K562 (cell line): ENCODE measurements around the gene CRIM1. TPM values are rescaled to one million over a fixed set of nuclear protein-coding genes. Genes with fewer than 3 reads are reported as not detected.

Experiments used
- ATAC-seq: fragments of 200-7000 bp; cut with Tn5 transposase; 3 replicates; pipeline ENCODE4 v1.9.1; 2020; ENCODE audit warnings: moderate library complexity
- BruUV-seq: library from RNA; stranded (reverse); fragments of 400-500 nt; replicated peaks from 2 replicates; lab custom pipeline; 2021; lab: Mats Ljungman, UMichigan
- CTCF ChIA-PET: fragments of 300-600 bp; formaldehyde crosslinking; extraction: SDS; loops from one replicate; lab custom pipeline; 2021; ENCODE audit warnings: low intra/inter-chr PET ratio; lab: Yijun Ruan, JAX
- POLR2A ChIA-PET: fragments of 300-600, 350-650 bp; sonication (Branson Sonifier 250); formaldehyde crosslinking; extraction: SDS; loops from one replicate; lab custom pipeline; 2021; ENCODE audit warnings: antibody characterized with exemption, inconsistent platforms; lab: Yijun Ruan, JAX
- DNase-seq, 4 experiments: peaks; one replicate each; pipeline versions ENCODE4 v3.0.0 to v3.0.0-alpha.2; 2011 to 2018; ENCODE audit warnings: low spot score in 3 of 4, mixed read lengths in 3 of 4; ENCODE audit errors: extremely low read depth in 1 of 4
- FAIRE-seq: peaks from 2 replicates; lab custom pipeline; 2011; peaks lifted over from hg19 to GRCh38; lab: Jason Lieb, UNC
- H2AFZ ChIP-seq: 2 replicates; pipeline ENCODE4 v1.6.0; 2011; ENCODE audit warnings: low read depth, low read length, control low read depth, inconsistent platforms
- H3K27ac ChIP-seq: fragments of 200-600 bp; 3 replicates; pipeline ENCODE4 v1.8.0; 2011; ENCODE audit warnings: low read depth, mild to moderate bottlenecking, control low read depth, inconsistent platforms, low read length, moderate library complexity, mixed read lengths; ENCODE audit errors: extremely low read depth
- H3K27me3 ChIP-seq, 2 experiments: fragments of 300-600 bp in 1 of 2; 2 replicates in 1 of 2; 3 replicates in 1 of 2; pipeline versions ENCODE4 v1.6.0 to v1.8.0; 2011; ENCODE audit warnings: inconsistent platforms in 2 of 2, low read length in 2 of 2, mild to moderate bottlenecking in 1 of 2, mixed read lengths in 1 of 2, moderate library complexity in 1 of 2; ENCODE audit not compliant: control insufficient read depth in 2 of 2, insufficient read depth in 2 of 2
- H3K36me3 ChIP-seq: fragments of 300-600 bp; 3 replicates; pipeline ENCODE4 v1.8.0; 2011; ENCODE audit warnings: mild to moderate bottlenecking, low read length, inconsistent platforms; ENCODE audit not compliant: control insufficient read depth, insufficient read depth
- H3K4me1 ChIP-seq, 2 experiments: fragments of 200-600 bp in 1 of 2; replicated peaks in 1 of 2; 2 replicates in 1 of 2; 3 replicates in 1 of 2; pipeline versions ENCODE4 v1.5.1 to v1.8.0; 2011; ENCODE audit warnings: inconsistent platforms in 2 of 2, low read length in 2 of 2, mild to moderate bottlenecking in 1 of 2, mixed read lengths in 1 of 2, moderate library complexity in 1 of 2; ENCODE audit not compliant: control insufficient read depth in 2 of 2, insufficient read depth in 2 of 2
- H3K4me2 ChIP-seq: 2 replicates; pipeline ENCODE4 v1.6.1; 2011; ENCODE audit warnings: low read length, control low read depth, inconsistent platforms, mixed read lengths; ENCODE audit not compliant: insufficient read depth
- H3K4me3 ChIP-seq: fragments of 200-600 bp; sonication (generic), shearing (Covaris generic); 2 replicates; pipeline ENCODE4 v1.5.1; 2016; ENCODE audit warnings: control low read depth, inconsistent platforms
- H3K79me2 ChIP-seq: fragments of 200-600 bp; 3 replicates; pipeline ENCODE4 v1.8.0; 2011; ENCODE audit warnings: low read length, inconsistent platforms; ENCODE audit not compliant: control insufficient read depth, insufficient read depth
- H3K9ac ChIP-seq, 2 experiments: 2 replicates each; pipeline versions ENCODE4 v1.6.0 to v1.6.1; 2011; ENCODE audit warnings: low read depth in 2 of 2, low read length in 2 of 2, control low read depth in 1 of 2, inconsistent platforms in 1 of 2, mild to moderate bottlenecking in 1 of 2, mixed read lengths in 1 of 2; ENCODE audit not compliant: insufficient read depth in 1 of 2
- H3K9me1 ChIP-seq: one replicate; pipeline ENCODE4 v1.6.0; 2011; ENCODE audit warnings: inconsistent platforms, mild to moderate bottlenecking, low read length, moderate library complexity; ENCODE audit not compliant: control insufficient read depth, insufficient read depth
- H3K9me3 ChIP-seq: replicated peaks from 2 replicates; pipeline ENCODE4 v1.5.1; 2011; ENCODE audit warnings: low read depth, low read length, inconsistent platforms; ENCODE audit not compliant: control insufficient read depth, insufficient read depth
- H4K20me1 ChIP-seq: replicated peaks from 2 replicates; pipeline ENCODE4 v1.6.1; 2011; ENCODE audit warnings: low read length, inconsistent platforms, mixed read lengths; ENCODE audit not compliant: control insufficient read depth, insufficient read depth
- BRD4 ChIP-seq: fragments of 200-600 bp; sonication (generic); IDR thresholded peaks from 2 replicates; pipeline ENCODE4 v1.6.1; 2017; ENCODE audit warnings: inconsistent platforms
- CREB1 ChIP-seq, 2 experiments: sonication (generic) in 1 of 2; formaldehyde crosslinking in 1 of 2; IDR thresholded peaks; 2 replicates each; pipeline versions ENCODE4 v1.6.1 to v1.8.0; 2012 to 2022; ENCODE audit warnings: inconsistent platforms in 1 of 2, mild to moderate bottlenecking in 1 of 2, missing genetic modification reagents in 1 of 2, moderate library complexity in 1 of 2
- HCFC1 ChIP-seq: IDR thresholded peaks from 2 replicates; pipeline ENCODE4 v1.6.1; 2012; ENCODE audit warnings: low read depth, low read length, improper control_type of control experiment
- NFATC3 ChIP-seq: fragments of 450-650 bp; IDR thresholded peaks from 2 replicates; pipeline ENCODE4 v1.6.1; 2017; ENCODE audit warnings: mild to moderate bottlenecking
- PHTF2 ChIP-seq: fragments of 250-450 bp; sonication (Bioruptor Pico); IDR thresholded peaks from 2 replicates; pipeline ENCODE4 v1.5.0; 2021; ENCODE audit warnings: mild to moderate bottlenecking
- POLR2H ChIP-seq: IDR thresholded peaks from 2 replicates; pipeline ENCODE4 v1.6.1; 2016; ENCODE audit warnings: missing genetic modification characterization, low read depth, mild to moderate bottlenecking, control low read depth, missing compliant biosample characterization, moderate library complexity
- RBM14 ChIP-seq: fragments of 200-400 bp; formaldehyde crosslinking; IDR thresholded peaks from 2 replicates; pipeline ENCODE4 v1.6.1; 2018; ENCODE audit warnings: low read depth, mild to moderate bottlenecking, low read length, moderate library complexity, borderline replicate concordance; ENCODE audit not compliant: insufficient read depth
- RBM34 ChIP-seq: fragments of 200-400 bp; formaldehyde crosslinking; IDR thresholded peaks from 2 replicates; pipeline ENCODE4 v1.6.1; 2018; ENCODE audit warnings: low read length, borderline replicate concordance; ENCODE audit not compliant: insufficient read depth
- TSC22D4 ChIP-seq: fragments of 450-650 bp; IDR thresholded peaks from 2 replicates; pipeline ENCODE4 v1.6.1; 2016; ENCODE audit warnings: missing genetic modification characterization, missing biosample characterization, control low read depth
- XRCC5 ChIP-seq: fragments of 200-400 bp; formaldehyde crosslinking; IDR thresholded peaks from 2 replicates; pipeline ENCODE4 v1.6.1; 2017; ENCODE audit warnings: low read depth, mild to moderate bottlenecking, low read length
- ZNF699 ChIP-seq: fragments of 250-450 bp; sonication (Bioruptor Pico); IDR thresholded peaks from 2 replicates; pipeline ENCODE4 v1.8.0; 2021; ENCODE audit warnings: mild to moderate bottlenecking, moderate library complexity; ENCODE audit not compliant: insufficient replicate concordance
- WGBS: fragments of 100-300 bp; shearing (Covaris generic); methylation state at CpG from one replicate; pipeline ENCODE4 v1.1.6; 2016; ENCODE audit warnings: low coverage, mixed read lengths; ENCODE audit not compliant: insufficient coverage; ENCODE audit errors: missing lambda C conversion rate; 5-methylcytosine and 5-hydroxymethylcytosine counted together
- in situ Hi-C: fragments of 300-500 bp; cut with MboI; formaldehyde crosslinking; loops from 4 replicates; pipeline ENCODE4 v1.15.0; 2018; ENCODE audit warnings: inconsistent platforms, mixed read lengths
- intact Hi-C: fragments of 100-400 bp; cut with micrococcal nuclease; formaldehyde crosslinking; loops from 2 replicates; pipeline ENCODE4 v1.14.2; 2022
- polyA plus RNA-seq, 8 experiments: library from polyadenylated mRNA; depleted of rRNA in 4 of 8; stranded (reverse) in 5 of 8; unstranded in 3 of 8; fragments of >200 nt; fragmentation: Nextera tagmentation in 2 of 8; fragmentation: Illumina TruSeq in 1 of 8; extraction: Ambion mirVana in 2 of 8; extraction: Trizol in 1 of 8; gene quantifications; 2 replicates each; pipeline versions ENCODE4 v1.2.1 to v1.2.3, GENCODE V29; 2011 to 2014; ENCODE audit warnings: inconsistent platforms in 1 of 8, missing spikeins in 1 of 8
- total RNA-seq, 7 experiments: library from RNA; depleted of rRNA in 6 of 7; stranded (reverse); fragments of >200 nt in 6 of 7; fragmentation: Illumina TruSeq in 2 of 7; extraction: Trizol in 2 of 7; gene quantifications; 2 replicates each; pipeline versions ENCODE4 v1.2.1 to v1.2.3, GENCODE V29; 2011 to 2021; ENCODE audit warnings: low replicate concordance in 1 of 7

Gene CRIM1
- total and polyA plus RNA-seq, 9 of the 15 experiments (the other 6 are each of a cell fraction or from before 2014, with no cell fraction given): 0.01 to 0.36 (median 0.06) TPM; not detected in 1

DNA sequence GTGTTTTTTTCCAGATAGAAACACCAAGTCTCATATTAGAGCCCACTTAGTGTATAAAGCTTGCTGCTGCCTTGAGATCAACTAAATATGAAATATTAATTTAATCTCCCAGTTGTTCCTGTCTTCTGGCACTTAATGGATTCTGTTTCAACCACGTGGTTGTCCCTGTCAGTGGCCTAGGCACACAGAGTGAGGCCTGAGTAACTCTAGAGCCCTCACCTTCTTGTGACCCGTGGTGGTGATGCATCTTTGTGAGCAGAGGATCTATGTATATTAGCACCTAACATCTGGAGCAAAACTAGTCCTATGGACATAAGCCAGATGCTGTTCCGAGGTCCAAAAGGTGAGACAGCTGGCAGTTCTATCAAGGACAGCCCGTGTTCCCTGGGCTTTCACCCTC, 167.6 kb downstream of the CRIM1 start:
- in situ Hi-C loops: no loop called here
- intact Hi-C loops: no loop called here
- no peak for TF ChIP-seq CREB1 (IDR thresholded peaks at IDR 0.05)
- TF ChIP-seq CREB1 (CRISPR knock-in tag; IDR thresholded peaks at IDR 0.05): no peak
- no peak for TF ChIP-seq NFATC3
- TF ChIP-seq BRD4: no peak
- no peak for TF ChIP-seq TSC22D4 (tag)
- TF ChIP-seq PHTF2 (CRISPR knock-in tag): no peak
- no peak for TF ChIP-seq HCFC1
- no peak for TF ChIP-seq XRCC5
- no peak for TF ChIP-seq RBM14
- no peak for TF ChIP-seq RBM34
- no peak for TF ChIP-seq ZNF699 (CRISPR knock-in tag)
- TF ChIP-seq POLR2H (tag): no peak
- no peak overlapping the region for H2AFZ ChIP-seq
- H3K36me3 ChIP-seq: no peaks in the 10 kb centered on the region
- H4K20me1 ChIP-seq: no peaks in the 10 kb centered on the region
- H3K4me3 ChIP-seq: no peak overlapping the region
- no peak for DNase-seq
- ChIA-PET CTCF (no interaction called here), POLR2A (interaction anchor here (0.6 to 1.2 kb wide), 2 partner anchors 15 to 85 kb away, joined by 3 read pairs; no protein-coding TSS in a partner anchor)
- H3K9me3 ChIP-seq: no peaks in the 10 kb centered on the region
- no peaks in the 10 kb centered on the region for H3K9me1 ChIP-seq
- no peak overlapping the region for H3K9ac ChIP-seq
- no TSS peak for BruUV-seq
- H3K27me3 ChIP-seq: peaks cover 0 to 4% of the 10 kb centered on the region in 2 experiments; a peak in 1 of 5 replicates
- H3K4me1 ChIP-seq: no peaks in the 10 kb centered on the region
- ATAC-seq: no peak
- no peaks in the 10 kb centered on the region for H3K79me2 ChIP-seq
- FAIRE-seq: no peak
- no peak overlapping the region for H3K27ac ChIP-seq
- H3K4me2 ChIP-seq: no peak overlapping the region
- WGBS: 0% methylated on average over 4 of the region's 4 CpGs
